Heart left ventricle (tissue), 16 donors: ENCODE data around the gene NR3C2. TPM values are rescaled to one million over a fixed set of nuclear protein-coding genes. Genes with fewer than 3 reads are reported as not detected.
A peak's percentile ranks its signal among the peaks of the same experiment; 100 is the strongest.

Experiments
- ATAC-seq, 4 donors: fragments of 200-7000 bp; cut with Tn5 transposase; one replicate each; pipeline ENCODE4 v1.9.1; 2020 to 2022; ENCODE audit warnings: moderate library complexity in 4 of 4, mild to moderate bottlenecking in 3 of 4, moderate number of reproducible peaks in 1 of 4
- DNase-seq, 5 donors: peaks; one replicate each; pipeline ENCODE4 v3.0.0-alpha.2; 2020
- H3K27ac ChIP-seq, 12 donors: fragments of 200-600 bp; sonication (generic) in 4 of 12; one replicate each; pipeline versions ENCODE4 v1.5.0 to v1.8.0; 2016 to 2022; ENCODE audit warnings: mild to moderate bottlenecking in 2 of 12
- H3K27me3 ChIP-seq, 9 donors: fragments of 200-600 bp; sonication (generic) in 2 of 9; one replicate each; pipeline versions ENCODE4 v1.5.1 to v1.8.0; 2016 to 2022; ENCODE audit warnings: mild to moderate bottlenecking in 3 of 9
- H3K36me3 ChIP-seq, 9 donors: fragments of 200-600 bp; sonication (generic) in 2 of 9; one replicate each; pipeline versions ENCODE4 v1.5.0 to v1.8.0; 2018 to 2022; ENCODE audit warnings: mild to moderate bottlenecking in 2 of 9
- H3K4me1 ChIP-seq, 12 donors: fragments of 200-600 bp; sonication (generic) in 4 of 12; one replicate each; pipeline versions ENCODE4 v1.5.0 to v1.8.0; 2016 to 2022; ENCODE audit warnings: mild to moderate bottlenecking in 3 of 12
- H3K4me3 ChIP-seq, 12 donors: fragments of 200-600 bp; sonication (generic) in 4 of 12; one replicate each; pipeline versions ENCODE4 v1.5.0 to v1.8.0; 2017 to 2022; ENCODE audit warnings: mild to moderate bottlenecking in 9 of 12, moderate library complexity in 4 of 12
- H3K9me3 ChIP-seq, 12 donors: fragments of 200-600 bp; sonication (generic) in 4 of 12; one replicate each; pipeline versions ENCODE4 v1.5.0 to v1.8.0; 2016 to 2022; ENCODE audit warnings: mild to moderate bottlenecking in 1 of 12
- POLR2A ChIP-seq, 2 donors: fragments of 450-650 bp; IDR thresholded peaks; one replicate each; pipeline ENCODE4 v1.6.1; 2017; ENCODE audit warnings: antibody characterized with exemption in 2 of 2, mild to moderate bottlenecking in 2 of 2, moderate library complexity in 2 of 2
- WGBS, 4 donors: extraction: QIAGEN DNeasy Blood & Tissue Kit in 2 of 4; methylation state at CpG; one replicate each; pipeline versions ENCODE4 v1.1.5 to v1.1.7; 2013 to 2018; 5-methylcytosine and 5-hydroxymethylcytosine counted together
- intact Hi-C, 10 donors: fragments of 100-400 bp; cut with DNase I; formaldehyde crosslinking; loops; one replicate each; pipeline versions ENCODE4 v1.11.1 to v1.14.2; 2022
- long read RNA-seq, 3 donors: library from polyadenylated mRNA; unstranded; transcript quantifications; one replicate each; pipeline ENCODE4 v2.0.0, GENCODE V29; 2020 to 2021
- polyA plus RNA-seq, 2 donors: library from polyadenylated mRNA; stranded (reverse); fragments of 200-250 nt; gene quantifications; one replicate each; pipeline ENCODE4 v1.2.3, GENCODE V29; 2013
- total RNA-seq, 9 donors: library from RNA; depleted of rRNA in 2 of 9; stranded (reverse); fragments of >200 nt in 2 of 9; fragmentation: NEBNext Ultra II Directional in 3 of 9; extraction: Animal tissue kit (Norgen Biotek cat#: 25700) in 3 of 9; gene quantifications; one replicate each; pipeline versions ENCODE4 v1.1.0 to v1.2.4, GENCODE V29; 2016 to 2023
- TF ChIP-seq, protein P1 (sequence below), 12 donors: fragments of 200-600 bp; sonication (generic) in 4 of 12; IDR thresholded peaks; one replicate each; pipeline versions ENCODE4 v1.5.0 to v1.8.0; 2018 to 2022; ENCODE audit warnings: antibody characterized with exemption in 12 of 12, mild to moderate bottlenecking in 5 of 12
- donor health status: ischemic (EF 13 %, LVEDD 7.1; RV severe dilation, severe dysfunction).
- donor health status: healthy with polysubstance abuse.
- donor health status: DM: no; HTN: yes; CAD: no.
- donor health status: DM: no; HTN: no; CAD: no.
- donor health status: ischemic (EF 25% LVEDD 6.9; RV normal size, moderate dysfunction).
- donor health status: ischemic (EF 25% LVEDD 5.7; RV mildly dilated, moderate dysfunction).
- donor health status: healthy.
- donor health status: DM: yes; HTN: yes; CAD: no.
- donor health status: ischemic (EF 35%, LVEDD 5.7; RV mildly dilated, moderate dysfunction).
- donor health status: nonischemic (EF 11% LVEDD 7.7; RV severe dilation, severe dysfunction).
- donor health status: DM: yes; HTN: yes; CAD: no.
- donor health status: PGD.
- donor health status: ischemic (EF 29% LVEDD 5.4; RV normal size, mild dysfunction).
- donor health status: nonischemic (EF 23%, LVEDD 6.1; RV moderate dilation, normal function).

The NR3C2 gene
- total RNA-seq (10 to 100 TPM; 14.7 to 26.5 (median 20.0) TPM), polyA plus RNA-seq (1 to 10 TPM; 3.6 TPM)
- long read RNA-seq, donor 1, full-length matches to known transcripts: 1 of 5 reads
- long read RNA-seq, donor 1, partial matches to known transcripts: 1 of 5 reads
- long read RNA-seq, donor 1, other reads (novel, unspliced or antisense): 3 of 5 reads
- long read RNA-seq, donor 2, full-length matches to known transcripts: 1 of 6 reads
- long read RNA-seq, donor 2, partial matches to known transcripts: 5 of 6 reads
- long read RNA-seq, donor 2, other reads (novel, unspliced or antisense): 0 of 6 reads
- long read RNA-seq, donor 3, partial matches to known transcripts: 0 of 2 reads
- long read RNA-seq, donor 3, other reads (novel, unspliced or antisense): 2 of 2 reads

DNA sequence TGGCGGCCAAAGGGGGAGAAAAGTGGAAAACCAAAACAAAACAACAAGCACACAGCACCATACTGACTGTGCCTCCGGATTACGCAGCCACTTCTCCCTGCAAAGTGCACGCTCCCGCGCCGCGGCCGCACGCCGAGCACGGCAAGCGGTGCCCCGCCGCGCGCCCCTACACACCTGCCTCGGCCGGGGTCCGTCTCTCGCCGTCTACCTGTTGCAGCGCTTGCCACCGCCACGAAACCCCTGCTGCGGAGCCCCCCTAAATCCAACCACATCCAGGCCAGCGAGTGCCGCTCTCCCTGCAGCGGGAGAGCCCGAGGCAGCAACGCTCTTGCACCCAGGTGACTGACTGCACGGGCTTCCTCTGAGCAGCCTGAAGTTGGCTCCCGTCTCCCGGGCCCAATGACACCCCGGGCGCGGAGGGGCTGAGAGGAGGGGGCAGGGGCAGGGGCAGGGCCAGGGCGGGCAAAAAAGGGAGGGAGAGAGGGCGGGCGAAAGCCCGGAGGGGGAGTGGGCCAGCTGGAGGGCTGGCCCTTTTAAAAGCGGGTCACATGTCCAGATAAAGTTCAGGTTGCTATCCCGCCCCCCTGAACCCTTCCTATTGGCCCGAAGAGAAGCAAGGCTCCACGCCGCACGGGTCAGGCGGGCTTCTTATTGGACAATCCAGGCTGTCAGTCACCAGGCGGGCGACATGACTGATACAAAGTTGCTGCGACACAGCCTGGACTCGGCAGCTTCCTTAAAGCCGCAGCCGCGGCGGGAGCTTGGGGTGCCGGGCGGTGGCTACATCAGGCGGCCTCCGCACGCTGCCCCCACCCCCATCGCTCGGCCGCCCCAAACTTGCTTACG lies at the start of gene NR3C2:
Gene NR3C2, minus strand, starts transcription at position 429 of the 846 bp plus-strand sequence.
- TF ChIP-seq, protein P1, sequence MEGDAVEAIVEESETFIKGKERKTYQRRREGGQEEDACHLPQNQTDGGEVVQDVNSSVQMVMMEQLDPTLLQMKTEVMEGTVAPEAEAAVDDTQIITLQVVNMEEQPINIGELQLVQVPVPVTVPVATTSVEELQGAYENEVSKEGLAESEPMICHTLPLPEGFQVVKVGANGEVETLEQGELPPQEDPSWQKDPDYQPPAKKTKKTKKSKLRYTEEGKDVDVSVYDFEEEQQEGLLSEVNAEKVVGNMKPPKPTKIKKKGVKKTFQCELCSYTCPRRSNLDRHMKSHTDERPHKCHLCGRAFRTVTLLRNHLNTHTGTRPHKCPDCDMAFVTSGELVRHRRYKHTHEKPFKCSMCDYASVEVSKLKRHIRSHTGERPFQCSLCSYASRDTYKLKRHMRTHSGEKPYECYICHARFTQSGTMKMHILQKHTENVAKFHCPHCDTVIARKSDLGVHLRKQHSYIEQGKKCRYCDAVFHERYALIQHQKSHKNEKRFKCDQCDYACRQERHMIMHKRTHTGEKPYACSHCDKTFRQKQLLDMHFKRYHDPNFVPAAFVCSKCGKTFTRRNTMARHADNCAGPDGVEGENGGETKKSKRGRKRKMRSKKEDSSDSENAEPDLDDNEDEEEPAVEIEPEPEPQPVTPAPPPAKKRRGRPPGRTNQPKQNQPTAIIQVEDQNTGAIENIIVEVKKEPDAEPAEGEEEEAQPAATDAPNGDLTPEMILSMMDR (IDR thresholded peaks at IDR 0.05): no peak
- peak; percentile 95 to 100 for TF ChIP-seq POLR2A (IDR thresholded peaks at IDR 0.05)
- peaks cover 0 to 53% (median 36%) of the 10 kb centered on the region in 12 donors for H3K4me1 ChIP-seq
- H3K4me3 ChIP-seq: peak within 1 kb of the TSS; percentile 87 to 99 (median 95)
- no peaks in the 10 kb centered on the region for H3K9me3 ChIP-seq
- WGBS, 4 donors: 0 to 1% (median 0%) methylated on average over 21 to 65 of the region's 65 CpGs
- ATAC-seq: peak; percentile 90 to 97 (median 96)
- H3K36me3 ChIP-seq: no peaks in the 10 kb centered on the region
- peaks cover 0 to 25% (median 0%) of the 10 kb centered on the region in 9 donors for H3K27me3 ChIP-seq
- peak; percentile 99 to 100 (median 100) for DNase-seq
- H3K27ac ChIP-seq: peak within 1 kb of the TSS; percentile 81 to 98 (median 90)
- intact Hi-C loops: loop anchor here in 8 of 10 donors (2.0 to 10.0 kb wide), 9 partner anchors 75 to 515 kb away; no protein-coding TSS in a partner anchor

GRCh38 chr4:148487181-148487580 lies 45.0 kb upstream of the NR3C2 start:
- H3K4me1 ChIP-seq: no peaks in the 10 kb centered on the region
- TF ChIP-seq, protein P1 (IDR thresholded peaks at IDR 0.05): no peak
- no peak for TF ChIP-seq POLR2A (IDR thresholded peaks at IDR 0.05)
- no peak for DNase-seq
- H3K4me3 ChIP-seq: no peak overlapping the region
- H3K27ac ChIP-seq: no peak overlapping the region
- WGBS, 4 donors: 42 to 95% (median 90%) methylated on average over 2 of the region's 2 CpGs
- no peak for ATAC-seq
- H3K27me3 ChIP-seq: no peaks in the 10 kb centered on the region
- no peaks in the 10 kb centered on the region for H3K36me3 ChIP-seq
- intact Hi-C loops: no loop called here
- peaks cover 0 to 14% (median 3%) of the 10 kb centered on the region in 12 donors for H3K9me3 ChIP-seq

GRCh38 chr4:148481636-148482035 lies 39.4 kb upstream of the NR3C2 start:
- H3K9me3 ChIP-seq: peaks cover 0 to 19% (median 3%) of the 10 kb centered on the region in 12 donors
- DNase-seq (no peak), ATAC-seq (no peak)
- H3K4me1 ChIP-seq: no peaks in the 10 kb centered on the region
- no peaks in the 10 kb centered on the region for H3K36me3 ChIP-seq
- H3K27me3 ChIP-seq: no peaks in the 10 kb centered on the region
- 23 to 38% (median 28%) methylated on average over 3 of the region's 3 CpGs for WGBS, 4 donors
- intact Hi-C loops: no loop called here
- H3K27ac ChIP-seq: no peak overlapping the region
- no peak overlapping the region for H3K4me3 ChIP-seq
- no peak for TF ChIP-seq POLR2A (IDR thresholded peaks at IDR 0.05)
- TF ChIP-seq, protein P1 (IDR thresholded peaks at IDR 0.05): no peak

GRCh38 chr4:148477276-148477675 lies 35.1 kb upstream of the NR3C2 start:
- Histone ChIP-seq H3K4me1 (no peaks in the 10 kb centered on the region), H3K27me3 (no peaks in the 10 kb centered on the region), H3K36me3 (no peaks in the 10 kb centered on the region), H3K9me3 (peaks cover 0 to 16% (median 0%) of the 10 kb centered on the region in 12 donors), H3K27ac (no peak overlapping the region), H3K4me3 (no peak overlapping the region)
- WGBS, 4 donors: 38 to 79% (median 48%) methylated on average over 3 of the region's 3 CpGs
- intact Hi-C loops: no loop called here
- no peak for ATAC-seq
- DNase-seq: no peak
- TF ChIP-seq POLR2A (IDR thresholded peaks at IDR 0.05): no peak
- TF ChIP-seq, protein P1 (IDR thresholded peaks at IDR 0.05): no peak
